Activated CD4-positive, alpha-beta T cell treated with anti-CD3 and anti-CD28 coated beads, Interleukin-2, amount 50 U/mL, for 48 hours (primary cell): ENCODE results near the gene ADAM33.
A peak's percentile ranks its signal among the peaks of the same experiment; 100 is the strongest.

Experiments used
- DNase-seq, 2 experiments: peaks; one replicate each; pipeline ENCODE4 v3.0.0-alpha.2; 2020

The ADAM33 gene

GRCh38 chr20:3681931-3682781, at the start of gene ADAM33:
TSS of gene ADAM33 (minus strand) at chr20:3682010. CDS start at chr20:3682004, 6 bp downstream.
- DNase-seq = no peak

GRCh38 chr20:3730803-3731672, 49.2 kb upstream of the ADAM33 start:
- no peak for DNase-seq

GRCh38 chr20:3729811-3730540, 48.2 kb upstream of the ADAM33 start:
- DNase-seq = no peak

GRCh38 chr20:3729378-3729777, 47.6 kb upstream of the ADAM33 start:
- DNase-seq = no peak

- no peak for DNase-seq
These were observed 47.1 kb upstream of the ADAM33 start for GRCh38 chr20:3728876-3729275.

GRCh38 chr20:3728354-3728753, 46.5 kb upstream of the ADAM33 start:
- DNase-seq = no peak

GRCh38 chr20:3727401-3728021, 45.7 kb upstream of the ADAM33 start:
- DNase-seq = no peak

- no peak for DNase-seq
These were observed 42.5 kb upstream of the ADAM33 start for GRCh38 chr20:3724356-3724755.

GRCh38 chr20:3723284-3723683, 41.5 kb upstream of the ADAM33 start:
- DNase-seq = no peak

- DNase-seq = no peak
These were observed 40.1 kb upstream of the ADAM33 start for GRCh38 chr20:3721912-3722311.

- no peak for DNase-seq
These were observed 38.8 kb upstream of the ADAM33 start for GRCh38 chr20:3720626-3721025.

- DNase-seq = no peak
These were observed 38.3 kb upstream of the ADAM33 start for GRCh38 chr20:3720068-3720467.

- DNase-seq = no peak
These were observed 37.2 kb upstream of the ADAM33 start for GRCh38 chr20:3719046-3719445.

GRCh38 chr20:3716195-3716834, 34.5 kb upstream of the ADAM33 start:
- DNase-seq = peak; percentile 29 to 31

- DNase-seq = no peak
These were observed 32.3 kb upstream of the ADAM33 start for GRCh38 chr20:3714092-3714491.

GRCh38 chr20:3712279-3712873, 30.6 kb upstream of the ADAM33 start, which contains the start of gene SIGLEC1:
TSS of gene SIGLEC1 (minus strand) at chr20:3712600. CDS start at chr20:3707128, 5,472 bp downstream.
- DNase-seq = no peak

GRCh38 chr20:3711484-3711941, 29.7 kb upstream of the ADAM33 start:
- DNase-seq = no peak

GRCh38 chr20:3710703-3711483, 29.1 kb upstream of the ADAM33 start:
- DNase-seq = peak; percentile 80 to 83

GRCh38 chr20:3710011-3710466, 28.2 kb upstream of the ADAM33 start:
- DNase-seq = no peak

GRCh38 chr20:3707508-3707899, 25.7 kb upstream of the ADAM33 start:
- DNase-seq = no peak
